HL-60/S4 treated with phorbol 12-myristate 13-acetate at 8.2 ng/mL for 4 days and 3 days (cell line): ENCODE results near the gene NTM.

Experiments used
- in situ Hi-C: fragments of 300-500 bp; cut with MboI; formaldehyde crosslinking; loops from 2 replicates; pipeline ENCODE4 v1.15.0; 2022; ENCODE audit warnings: low sequenced_read_pairs

Gene NTM

GRCh38 chr11:132256528-132257279 lies 886.3 kb downstream of the NTM start:
- in situ Hi-C loops = no loop called here

DNA sequence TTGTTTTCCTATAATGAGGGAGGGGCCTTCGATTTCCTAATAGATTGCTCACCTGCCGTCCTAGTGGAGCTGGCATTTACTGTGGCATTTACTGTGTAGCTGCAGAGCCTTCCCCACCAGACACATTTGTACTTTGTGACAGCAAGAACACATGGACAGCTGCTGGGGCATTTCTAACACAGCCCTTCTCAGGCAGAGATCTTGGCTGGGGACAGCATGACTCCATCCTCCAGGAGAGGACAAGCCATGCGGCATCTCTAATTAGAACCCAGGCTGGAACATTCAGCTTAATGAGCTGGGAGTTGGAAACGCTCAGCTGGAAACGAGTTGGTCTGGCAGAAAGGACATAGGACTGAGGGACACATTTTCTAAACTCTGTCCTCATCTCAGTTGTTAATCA lies 887.5 kb downstream of the NTM start:
- in situ Hi-C loops = no loop called here

DNA sequence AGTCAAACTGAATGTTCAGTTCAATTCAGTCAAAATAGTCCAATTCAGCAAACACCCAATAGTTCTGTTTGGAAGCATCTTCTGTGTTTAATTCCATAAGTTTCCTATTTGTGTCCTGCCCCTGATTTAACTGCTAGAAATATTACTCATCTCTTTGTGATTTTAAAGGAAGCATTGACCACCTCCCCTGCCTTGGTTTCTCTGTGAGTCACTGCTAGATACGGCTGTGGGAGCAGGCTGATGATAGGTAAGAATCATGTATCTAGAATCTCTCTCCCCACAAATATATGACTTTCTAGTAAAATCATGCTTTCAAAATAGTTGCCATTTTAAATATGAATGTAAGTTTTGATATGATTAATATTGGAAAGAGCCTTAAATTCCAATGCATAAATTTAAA lies 888.5 kb downstream of the NTM start:
- in situ Hi-C loops = no loop called here

DNA sequence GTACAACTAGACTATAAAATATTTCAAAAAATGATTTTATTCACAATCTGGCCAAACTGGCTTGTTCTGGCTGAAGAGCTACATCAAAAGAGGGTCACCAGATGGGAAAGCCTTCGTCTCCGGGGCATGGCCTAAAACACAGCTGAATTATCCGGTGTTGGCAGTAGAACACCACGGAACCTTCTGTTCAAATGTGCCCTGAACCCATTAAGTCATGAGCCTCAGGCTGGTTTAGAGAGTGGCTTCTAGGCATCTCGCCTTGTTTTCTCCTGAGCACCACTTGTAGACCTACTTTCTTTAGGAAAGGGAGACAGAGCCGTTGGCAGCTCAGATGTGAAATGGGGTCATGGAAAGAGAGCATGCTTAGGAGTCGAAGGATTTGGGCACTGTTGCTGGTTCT lies 890.2 kb downstream of the NTM start:
- in situ Hi-C loops = no loop called here

DNA sequence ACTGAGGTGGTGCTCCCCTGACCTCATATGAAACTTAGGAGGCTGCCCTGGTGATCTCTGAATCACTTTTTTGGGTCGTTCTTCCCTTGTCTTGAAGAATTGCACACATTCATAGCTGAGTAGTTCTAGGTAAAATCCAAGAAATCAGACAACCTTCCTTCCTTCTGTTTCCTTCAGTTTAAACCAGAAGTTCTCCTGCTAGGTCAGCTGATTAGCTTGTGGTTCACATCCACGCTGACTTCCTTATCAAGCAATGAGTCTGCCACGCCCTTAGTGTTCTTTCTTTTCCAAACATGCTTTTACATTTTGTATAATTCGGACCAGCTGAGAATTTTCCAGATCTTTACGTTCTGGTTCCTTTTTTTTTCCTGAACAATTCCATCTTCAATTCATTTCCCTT lies 892.8 kb downstream of the NTM start:
- in situ Hi-C loops = no loop called here

DNA sequence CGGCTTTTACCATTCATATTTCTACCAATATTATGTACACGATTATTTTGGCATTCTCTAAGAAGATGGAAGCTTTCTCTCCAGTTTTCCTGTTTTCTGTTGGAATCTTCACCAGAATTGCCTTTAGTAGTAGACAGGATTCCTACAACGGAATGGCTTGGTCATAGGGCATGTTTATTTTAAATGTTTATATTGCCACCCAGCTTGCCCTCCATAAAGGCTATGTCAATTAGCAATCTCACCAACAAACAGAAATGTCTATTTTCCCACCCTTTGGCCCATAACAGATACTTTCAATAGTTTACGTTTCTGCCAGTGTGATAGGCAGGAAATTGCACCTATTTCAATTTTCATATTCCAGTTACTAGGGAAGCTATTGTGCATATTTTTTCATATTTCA lies 893.5 kb downstream of the NTM start:
- in situ Hi-C loops = no loop called here

GRCh38 chr11:132264616-132265015 lies 894.2 kb downstream of the NTM start:
- in situ Hi-C loops = no loop called here

DNA sequence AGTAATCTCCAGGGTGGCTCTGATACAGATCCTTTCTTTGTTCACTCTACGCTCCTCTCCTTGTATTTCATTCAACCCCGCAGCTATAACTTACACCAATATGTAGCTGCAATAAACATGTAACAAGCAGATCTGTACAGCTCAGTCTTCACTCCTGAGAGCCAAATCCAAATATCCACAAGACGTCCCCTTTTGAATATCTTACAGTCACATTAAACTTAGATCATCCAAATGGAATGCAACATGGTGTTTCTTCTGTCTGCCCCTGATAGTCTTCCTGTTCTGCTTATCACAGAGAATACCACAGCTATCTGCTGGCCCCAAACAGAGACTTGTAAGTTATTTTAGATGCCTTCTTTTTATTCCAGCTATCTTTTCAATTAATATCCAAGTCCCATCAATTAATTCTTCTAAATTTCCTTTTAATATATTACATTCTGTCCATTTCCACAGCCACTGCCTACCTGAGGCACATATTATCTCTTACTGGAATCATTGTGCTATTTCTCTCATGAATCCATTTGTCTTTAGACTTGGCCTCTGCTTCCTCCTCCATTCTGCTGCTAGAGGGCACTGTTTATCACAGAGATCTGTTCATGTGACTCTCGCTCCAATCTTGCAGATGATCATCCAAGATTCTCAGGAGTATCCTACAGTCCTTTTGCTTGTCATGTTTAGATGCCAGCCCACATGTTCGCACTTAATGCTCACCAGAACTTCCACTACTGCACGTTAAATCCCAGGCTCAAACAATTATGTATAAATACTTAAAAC lies 908.6 kb downstream of the NTM start:
- in situ Hi-C loops = no loop called here

GRCh38 chr11:132284048-132284447 lies 913.6 kb downstream of the NTM start:
- in situ Hi-C loops = no loop called here

GRCh38 chr11:132284611-132285010 lies 914.2 kb downstream of the NTM start:
- in situ Hi-C loops = no loop called here

GRCh38 chr11:132285631-132286030 lies 915.2 kb downstream of the NTM start:
- in situ Hi-C loops = no loop called here

DNA sequence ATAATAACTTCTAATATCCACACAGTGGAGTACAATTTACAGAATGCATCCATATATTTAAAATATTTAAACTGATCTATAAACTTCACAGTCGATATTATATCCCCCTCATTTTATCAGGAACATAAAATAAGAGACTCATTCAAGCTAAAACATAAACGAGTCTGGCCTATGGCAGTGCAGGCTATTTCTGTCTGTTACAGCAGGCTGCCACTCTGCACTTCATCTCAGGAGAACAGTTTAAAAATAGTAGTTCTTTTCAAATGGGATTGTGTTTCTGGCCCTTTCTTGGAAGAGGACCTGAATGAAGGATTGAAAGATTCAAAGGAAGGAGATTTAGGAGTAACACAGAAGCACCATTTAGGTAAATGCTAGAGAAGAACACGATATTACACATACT lies 915.7 kb downstream of the NTM start:
- in situ Hi-C loops = no loop called here

DNA sequence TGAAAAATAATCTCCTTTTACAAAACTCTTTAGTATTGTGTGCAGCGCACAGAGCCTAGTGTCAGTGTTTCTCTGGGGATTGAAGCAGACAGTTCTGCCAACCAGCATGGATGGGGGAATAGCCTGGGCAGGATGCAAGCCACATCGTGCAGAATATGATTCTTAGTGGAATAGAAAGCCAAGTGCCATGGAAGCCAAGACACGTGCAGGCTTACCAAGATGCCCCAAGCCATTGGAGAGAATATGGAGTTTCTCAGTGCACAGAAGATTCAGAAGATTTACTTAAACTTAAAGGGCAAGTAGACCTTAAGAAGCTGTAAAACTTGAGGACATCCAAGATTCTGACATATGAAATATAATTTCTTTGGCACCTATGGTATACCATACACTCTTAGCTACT lies 917.6 kb downstream of the NTM start:
- in situ Hi-C loops = no loop called here

DNA sequence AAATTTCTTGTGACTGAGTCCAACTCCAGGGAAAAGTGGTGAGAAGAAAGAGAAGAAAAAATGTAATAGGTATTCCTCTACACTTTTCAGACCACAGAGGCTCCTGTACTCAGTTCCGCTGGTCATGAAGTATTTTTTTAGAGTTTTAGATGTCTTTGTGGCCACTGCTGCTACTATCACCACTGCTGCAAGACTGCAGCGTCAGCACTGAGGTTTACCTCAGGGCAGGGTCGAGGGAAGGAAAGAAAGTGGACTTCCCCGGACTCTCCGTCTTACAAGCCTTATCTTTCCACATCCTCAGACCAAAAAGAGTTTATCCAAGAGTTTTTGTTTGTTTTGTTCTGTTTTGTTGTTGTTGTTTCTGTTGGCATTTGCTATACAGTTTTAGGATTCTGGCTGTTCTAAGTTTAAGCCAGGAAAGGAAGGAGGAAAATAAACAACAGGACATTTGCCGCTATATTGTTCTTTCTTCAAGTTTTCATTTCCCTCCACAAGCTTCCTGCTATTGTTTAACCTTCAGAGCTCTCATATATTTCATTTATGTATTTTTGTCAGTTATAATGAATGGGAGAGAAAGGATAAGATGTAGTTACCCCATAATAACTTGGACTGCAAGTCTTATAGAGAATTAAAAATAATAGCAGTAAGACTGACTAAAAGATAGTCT lies 919.3 kb downstream of the NTM start:
- in situ Hi-C loops = no loop called here

- in situ Hi-C loops = no loop called here
Measured at GRCh38 chr11:132293586-132293985, 923.2 kb downstream of the NTM start.

DNA sequence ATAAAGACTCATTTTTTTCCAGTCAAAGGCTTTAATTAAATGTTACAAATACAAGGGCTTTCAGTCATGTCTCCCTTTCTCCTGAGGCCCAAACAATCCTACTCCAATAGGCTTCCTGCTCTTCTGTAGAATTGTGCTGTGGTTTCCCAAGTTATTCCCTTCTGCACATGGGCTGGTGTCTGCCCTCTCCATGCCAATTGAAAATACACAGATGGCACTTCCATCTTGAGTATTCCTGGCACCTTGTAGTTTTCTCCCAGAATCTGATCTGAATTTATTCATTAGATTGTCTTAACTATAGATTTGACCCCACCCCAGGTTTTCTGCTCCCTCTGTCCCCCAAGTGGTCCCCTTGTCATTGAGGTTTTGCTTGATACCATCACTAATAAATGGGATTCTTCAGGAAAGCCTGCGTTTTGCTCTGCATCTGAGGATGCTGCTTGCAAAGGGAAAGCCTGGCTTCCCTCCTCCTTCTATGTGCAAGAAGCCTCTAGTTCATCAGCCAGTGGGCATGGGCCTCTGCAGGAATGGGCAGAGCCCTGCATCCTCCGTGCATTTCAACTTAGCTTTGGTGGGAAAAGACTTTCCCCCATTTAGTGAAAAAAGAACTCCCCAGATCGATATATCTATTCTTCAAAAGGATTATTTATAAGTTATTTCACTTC lies 926.7 kb downstream of the NTM start:
- in situ Hi-C loops = no loop called here

DNA sequence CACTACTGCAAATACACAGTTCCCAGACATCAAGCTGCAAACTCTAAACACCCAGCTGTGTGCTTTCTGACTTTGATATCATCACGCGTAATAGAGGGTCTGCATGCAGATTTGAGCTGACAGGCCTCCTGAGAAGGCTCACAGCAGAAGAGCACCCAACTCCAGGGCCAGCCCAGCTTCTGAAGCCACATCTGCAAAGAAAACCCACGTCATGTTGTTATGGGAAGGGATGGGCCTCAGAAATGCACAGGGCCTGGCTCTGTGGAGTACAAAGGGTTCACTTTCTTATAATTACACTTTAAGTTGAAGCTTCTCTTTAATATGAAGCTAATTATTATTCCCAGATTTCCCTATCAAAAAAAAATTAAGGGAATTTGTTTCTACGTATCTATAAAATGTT lies 927.9 kb downstream of the NTM start:
- in situ Hi-C loops = no loop called here

DNA sequence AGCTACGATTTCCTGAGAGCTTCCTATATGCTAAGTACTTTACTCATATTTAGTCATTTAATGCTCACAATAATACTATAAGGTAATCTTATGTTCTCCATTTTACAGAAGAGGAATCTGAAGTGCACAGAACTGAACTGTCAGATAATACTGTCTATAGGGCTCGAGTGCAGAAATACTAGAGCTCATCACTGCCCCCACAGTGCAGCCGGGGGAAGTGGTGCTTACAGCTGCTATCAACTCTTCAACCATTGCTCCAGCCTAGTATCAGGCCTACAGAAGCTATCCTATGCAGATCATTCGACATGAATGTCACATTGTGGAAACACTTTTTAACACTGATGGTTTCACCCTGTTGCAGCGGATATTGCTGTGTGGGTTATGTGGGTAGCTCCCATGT lies 929.9 kb downstream of the NTM start:
- in situ Hi-C loops = no loop called here

DNA sequence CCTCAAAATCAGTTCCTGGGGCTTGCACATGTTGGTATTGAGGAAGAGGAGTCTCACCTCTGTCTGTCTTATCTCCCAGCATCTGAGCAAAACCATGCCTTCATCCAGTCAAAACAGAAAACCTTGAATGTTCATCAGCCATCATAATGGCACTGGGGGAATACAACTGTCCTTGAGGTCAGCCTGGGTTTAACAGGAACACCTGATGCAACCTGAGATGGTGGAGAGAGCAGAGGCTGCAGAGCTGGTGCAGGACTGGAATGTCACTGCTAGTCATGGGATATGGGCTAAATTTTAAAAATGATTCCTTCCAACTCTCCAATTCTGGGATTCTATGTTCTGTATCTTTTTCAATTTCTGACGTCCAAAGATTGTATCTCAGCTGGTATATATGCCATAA lies 931.0 kb downstream of the NTM start:
- in situ Hi-C loops = no loop called here

GRCh38 chr11:132301900-132302299 lies 931.5 kb downstream of the NTM start:
- in situ Hi-C loops = no loop called here

DNA sequence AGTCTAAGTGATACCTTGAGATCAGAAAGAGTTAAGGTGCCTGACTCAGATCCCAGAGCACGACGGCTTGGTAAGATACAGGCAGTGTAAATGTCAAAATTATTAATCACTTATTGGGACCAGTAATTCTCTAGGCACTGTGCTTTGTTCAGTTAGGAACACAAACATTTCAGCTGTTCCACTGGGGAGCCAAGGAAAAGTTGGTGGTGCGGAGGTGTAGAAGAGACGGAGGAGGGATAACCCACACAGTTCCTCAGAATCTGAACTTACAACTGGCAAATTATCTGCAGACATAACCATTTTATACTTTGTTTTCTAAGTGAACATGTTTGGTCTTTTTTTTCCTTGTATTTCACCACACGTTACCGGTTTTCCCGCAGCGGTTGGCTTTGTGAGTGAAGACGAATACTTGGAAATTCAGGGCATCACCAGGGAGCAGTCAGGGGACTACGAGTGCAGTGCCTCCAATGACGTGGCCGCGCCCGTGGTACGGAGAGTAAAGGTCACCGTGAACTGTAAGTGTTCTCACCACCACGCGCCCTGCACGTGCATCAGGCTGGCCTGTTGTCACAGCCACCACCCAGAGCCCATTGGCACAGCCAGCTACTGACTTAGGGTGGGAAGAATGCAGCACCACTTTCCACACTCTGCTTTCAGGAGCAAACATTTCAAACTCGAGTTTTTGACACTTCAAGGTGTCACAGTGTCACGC lies 937.0 kb downstream of the NTM start:
- in situ Hi-C loops = no loop called here
